IMR-90 (cell line): ENCODE measurements around the gene ZNF236. TPM values are rescaled to one million over a fixed set of nuclear protein-coding genes. Genes with fewer than 3 reads are reported as not detected.

Experiments
- ATAC-seq: fragments of 200-7000 bp; cut with Tn5 transposase; 2 replicates; pipeline ENCODE4 v1.9.1; 2020; ENCODE audit warnings: low read depth, mild to moderate bottlenecking, moderate library complexity
- BruUV-seq: library from RNA; stranded (reverse); fragments of 400-500 nt; replicated peaks from 2 replicates; lab custom pipeline; 2021; lab: Mats Ljungman, UMichigan
- CTCF ChIA-PET: fragments of 300-600 bp; formaldehyde crosslinking; extraction: SDS; loops from one replicate; lab custom pipeline; 2021; ENCODE audit warnings: antibody characterized with exemption; lab: Yijun Ruan, JAX
- POLR2A ChIA-PET: fragments of 300-600 bp; sonication (Branson Sonifier 250); formaldehyde crosslinking; loops from one replicate; lab custom pipeline; 2022; ENCODE audit warnings: antibody characterized with exemption; ENCODE audit not compliant: unreplicated experiment; lab: Charles Lee
- DNase-seq: peaks from one replicate; pipeline ENCODE4 v3.0.0; 2013
- H2AFZ ChIP-seq: replicated peaks from 2 replicates; pipeline ENCODE3; 2013; ENCODE audit warnings: low read length, mild to moderate bottlenecking; ENCODE audit not compliant: poor library complexity
- H2AK5ac ChIP-seq: 2 replicates; pipeline ENCODE4 v1.6.1; 2013; ENCODE audit warnings: low read depth, low read length, inconsistent platforms
- H2AK9ac ChIP-seq: replicated peaks from 2 replicates; pipeline ENCODE3; 2013; ENCODE audit warnings: mild to moderate bottlenecking, low read depth, low read length, moderate library complexity; ENCODE audit not compliant: poor library complexity
- H2BK120ac ChIP-seq: 2 replicates; pipeline ENCODE4 v1.6.1; 2013; ENCODE audit warnings: low read depth, low read length, inconsistent platforms
- H2BK15ac ChIP-seq: 3 replicates; pipeline ENCODE4 v1.6.1; 2013; ENCODE audit warnings: low read depth, low read length, inconsistent platforms
- H2BK20ac ChIP-seq: 2 replicates; pipeline ENCODE4 v1.6.1; 2013; ENCODE audit warnings: low read depth, mild to moderate bottlenecking, inconsistent platforms, low read length, moderate library complexity
- H2BK5ac ChIP-seq: 2 replicates; pipeline ENCODE4 v1.6.1; 2013; ENCODE audit warnings: mild to moderate bottlenecking, low read depth, low read length, inconsistent platforms; ENCODE audit not compliant: poor library complexity, severe bottlenecking
- H3K14ac ChIP-seq: replicated peaks from 2 replicates; pipeline ENCODE4 v1.6.1; 2013; ENCODE audit warnings: low read depth, low read length, inconsistent platforms
- H3K18ac ChIP-seq: 2 replicates; pipeline ENCODE4 v1.6.1; 2013; ENCODE audit warnings: low read depth, low read length, control low read depth
- H3K23ac ChIP-seq: 2 replicates; pipeline ENCODE4 v1.6.1; 2013; ENCODE audit warnings: low read depth, low read length, inconsistent platforms
- H3K27ac ChIP-seq: 2 replicates; pipeline ENCODE4 v1.5.1; 2013; ENCODE audit warnings: mild to moderate bottlenecking, control low read depth, low read length; ENCODE audit not compliant: insufficient read depth
- H3K27me3 ChIP-seq: 2 replicates; pipeline ENCODE4 v1.6.1; 2013; ENCODE audit warnings: low read length; ENCODE audit not compliant: control insufficient read depth, insufficient read depth
- H3K36me3 ChIP-seq: 2 replicates; pipeline ENCODE4 v1.6.1; 2013; ENCODE audit warnings: low read length, mixed read lengths; ENCODE audit not compliant: control insufficient read depth, insufficient read depth
- H3K4ac ChIP-seq: 2 replicates; pipeline ENCODE4 v1.6.1; 2013; ENCODE audit warnings: low read depth, low read length, inconsistent platforms
- H3K4me1 ChIP-seq: 2 replicates; pipeline ENCODE4 v1.6.1; 2013; ENCODE audit warnings: low read length, mixed read lengths; ENCODE audit not compliant: control insufficient read depth, insufficient read depth
- H3K4me2 ChIP-seq: 2 replicates; pipeline ENCODE4 v1.6.1; 2013; ENCODE audit warnings: low read depth, mild to moderate bottlenecking, control low read depth, low read length, moderate library complexity
- H3K4me3 ChIP-seq: 2 replicates; pipeline ENCODE4 v1.5.1; 2013; ENCODE audit warnings: low read depth, mild to moderate bottlenecking, control low read depth, low read length, moderate library complexity; ENCODE audit not compliant: insufficient read depth
- H3K56ac ChIP-seq: 2 replicates; pipeline ENCODE4 v1.6.1; 2013; ENCODE audit warnings: low read length, inconsistent platforms; ENCODE audit not compliant: insufficient read depth; ENCODE audit errors: extremely low read depth
- H3K79me1 ChIP-seq, 2 experiments: 2 replicates each; pipeline ENCODE4 v1.6.1; 2013; ENCODE audit warnings: low read length in 2 of 2, inconsistent platforms in 1 of 2, low read depth in 1 of 2
- H3K9ac ChIP-seq: 2 replicates; pipeline ENCODE4 v1.6.1; 2013; ENCODE audit warnings: low read depth, low read length, control low read depth
- H3K9me1 ChIP-seq: 2 replicates; pipeline ENCODE4 v1.6.1; 2013; ENCODE audit warnings: low read length, inconsistent platforms; ENCODE audit not compliant: insufficient read depth
- H3K9me3 ChIP-seq: 2 replicates; pipeline ENCODE4 v1.6.1; 2013; ENCODE audit warnings: low read length; ENCODE audit not compliant: control insufficient read depth, insufficient read depth
- H4K20me1 ChIP-seq: 2 replicates; pipeline ENCODE4 v1.6.1; 2013; ENCODE audit warnings: low read length, inconsistent platforms; ENCODE audit not compliant: insufficient read depth
- H4K5ac ChIP-seq: 2 replicates; pipeline ENCODE4 v1.6.1; 2013; ENCODE audit warnings: mild to moderate bottlenecking, low read depth, low read length, control low read depth
- H4K8ac ChIP-seq, 2 experiments: 2 replicates each; pipeline ENCODE4 v1.6.1; 2013; ENCODE audit warnings: low read depth in 2 of 2, low read length in 2 of 2, control low read depth in 1 of 2, inconsistent platforms in 1 of 2
- H4K91ac ChIP-seq: 2 replicates; pipeline ENCODE4 v1.6.1; 2013; ENCODE audit warnings: low read depth, low read length, inconsistent platforms; ENCODE audit not compliant: insufficient read depth
- NFE2L2 ChIP-seq: fragments of 150-350 bp; IDR thresholded peaks from 2 replicates; pipeline ENCODE4 v1.6.1; 2016; ENCODE audit warnings: low read depth, mild to moderate bottlenecking, low read length
- RCOR1 ChIP-seq: IDR thresholded peaks from 2 replicates; pipeline ENCODE4 v1.6.1; 2012; ENCODE audit warnings: mild to moderate bottlenecking, low read length, improper control_type of control experiment; ENCODE audit not compliant: insufficient replicate concordance
- SMC3 ChIP-seq: fragments of 150-350 bp; IDR thresholded peaks from 2 replicates; pipeline ENCODE4 v1.6.1; 2016; ENCODE audit warnings: low read depth, mild to moderate bottlenecking, antibody characterized with exemption, low read length, moderate library complexity
- WGBS, 2 experiments: methylation state at CpG; one replicate each; pipeline versions ENCODE4 v1.1.5 to v1.1.7; 2013; ENCODE audit warnings: missing lambda C conversion rate in 2 of 2; ENCODE audit not compliant: insufficient read length in 1 of 2; ENCODE audit errors: extremely low coverage in 2 of 2; 5-methylcytosine and 5-hydroxymethylcytosine counted together
- dilution Hi-C: fragments of 300-500 bp; cut with HindIII; formaldehyde crosslinking; loops from one replicate; pipeline ENCODE4 v1.14.3; 2018; ENCODE audit warnings: low sequenced_read_pairs; ENCODE audit not compliant: unreplicated experiment
- in situ Hi-C: fragments of 300-500 bp; cut with MboI; formaldehyde crosslinking; loops from 3 replicates; pipeline ENCODE4 v1.14.3; 2019; ENCODE audit warnings: low sequenced_read_pairs, inconsistent platforms, mixed read lengths
- intact Hi-C: fragments of 100-400 bp; cut with micrococcal nuclease; formaldehyde crosslinking; loops from 2 replicates; pipeline ENCODE4 v1.10.0; 2022
- polyA plus RNA-seq, 3 experiments: library from polyadenylated mRNA; depleted of rRNA; stranded (reverse); fragments of >200 nt; gene quantifications; 2 replicates each; pipeline ENCODE4 v1.2.3, GENCODE V29; 2012; ENCODE audit warnings: low replicate concordance in 1 of 3
- total RNA-seq: library from RNA; depleted of rRNA; stranded (reverse); fragments of >200 nt; gene quantifications from 2 replicates; pipeline ENCODE4 v1.2.3, GENCODE V29; 2012

Gene ZNF236
- total and polyA plus RNA-seq, 2 of the 4 experiments (the other 2 are of a cell fraction): 3.6 to 9.7 TPM

GRCh38 chr18:76881744-76882143 lies 59.4 kb downstream of the ZNF236 start:
- CTCF ChIA-PET: interaction anchor here (0.7 kb wide), 1 partner anchor 65 kb away, joined by 4 read pairs; no protein-coding TSS in a partner anchor

More at GRCh38 chr18:76881744-76882143, 59.4 kb downstream of the ZNF236 start:
- Histone ChIP-seq H4K91ac (no peak overlapping the region), H2BK20ac (no peak overlapping the region), H3K27ac (no peak overlapping the region), H3K9me1 (no peaks in the 10 kb centered on the region), H3K9ac (no peak overlapping the region), H3K18ac (no peak overlapping the region), H3K23ac (no peak overlapping the region), H3K4me2 (no peak overlapping the region), H4K20me1 (no peaks in the 10 kb centered on the region), H3K79me1 (0 out of 4 replicates have a peak, but pooled peaks cover 0 to 2% of the 10 kb centered on the region in 2 experiments), H4K8ac (no peak overlapping the region), H2BK5ac (no peak overlapping the region), H3K4me3 (no peak overlapping the region), H3K9me3 (no peaks in the 10 kb centered on the region), H3K14ac (no peak overlapping the region), H2BK120ac (no peak overlapping the region), H3K4me1 (no peaks in the 10 kb centered on the region), H2AFZ (no peak overlapping the region), H3K56ac (no peak overlapping the region), H3K36me3 (peaks cover 36% of the 10 kb centered on the region), H2AK5ac (no peak overlapping the region), H2BK15ac (no peak overlapping the region), H3K27me3 (no peaks in the 10 kb centered on the region), H2AK9ac (no peak overlapping the region), H4K5ac (no peak overlapping the region), H3K4ac (no peak overlapping the region)
- TF ChIP-seq RCOR1 (no peak), NFE2L2 (no peak), SMC3 (no peak)
- dilution Hi-C loops: no loop called here
- POLR2A ChIA-PET: no interaction called here
- no TSS peak for BruUV-seq
- DNase-seq: no peak
- in situ Hi-C loops: no loop called here
- intact Hi-C loops: no loop called here
- WGBS, 2 experiments: 95% methylated on average over 4 of the region's 4 CpGs; no CpG with 5 or more reads in 1 of the 2 experiments
- no peak for ATAC-seq
